ENCODE results near the gene HYCC1. TPM values are rescaled to one million over a fixed set of nuclear protein-coding genes. Genes with fewer than 3 reads are reported as not detected.

The HYCC1 gene
- total RNA-seq, 1 experiment from 2014 or later = 52.3 TPM

DNA sequence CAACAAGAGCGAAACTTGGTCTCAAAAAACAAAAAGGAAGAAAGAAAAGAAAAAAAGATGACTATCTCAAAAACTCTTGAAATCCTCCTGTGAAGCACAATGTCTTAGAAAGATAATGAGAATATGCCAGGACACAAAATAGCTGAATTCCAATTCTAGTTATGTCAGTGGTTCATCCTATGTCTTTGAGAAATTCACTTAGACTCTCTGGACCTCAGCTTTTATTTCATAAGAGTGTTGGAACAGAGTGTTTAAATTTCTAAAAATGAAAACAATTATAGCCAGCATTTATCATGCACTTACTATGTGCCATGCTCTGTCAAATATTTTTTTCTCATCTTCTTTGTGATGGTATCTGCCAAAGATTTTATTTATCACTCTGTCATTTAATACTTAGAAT, 13.3 kb upstream of the HYCC1 start:
- no peaks in the 10 kb centered on the region for H3K9me3 ChIP-seq (ENCODE audit: control insufficient read depth, insufficient read depth, low read depth, low read length)
- H3K27ac ChIP-seq (ENCODE audit: low read length) = no peak overlapping the region
- no peaks in the 10 kb centered on the region for H3K4me1 ChIP-seq (ENCODE audit: control insufficient read depth, insufficient read depth, low read length)
- intact Hi-C loops (cut with micrococcal nuclease; ENCODE audit: unreplicated experiment) = no loop called here
- no TSS peak for BruUV-seq (replicated peaks)
- DNase-seq (ENCODE audit: low read depth, low spot score) = no peak
- ChIA-PET POLR2A (no interaction called here), CTCF (no interaction called here)
- H3K4me3 ChIP-seq (ENCODE audit: low read depth in 2 of 2, low read length in 2 of 2) = no peak overlapping the region
- in situ Hi-C loops (cut with HindIII; ENCODE audit: low pct_unique_long_range_greater_than_20kb, low sequenced_read_pairs) = no loop called here
- no peak for TF ChIP-seq POLR2AphosphoS5 (IDR thresholded peaks at IDR 0.05; ENCODE audit: low read depth, low read length)
- TF ChIP-seq, protein P1, sequence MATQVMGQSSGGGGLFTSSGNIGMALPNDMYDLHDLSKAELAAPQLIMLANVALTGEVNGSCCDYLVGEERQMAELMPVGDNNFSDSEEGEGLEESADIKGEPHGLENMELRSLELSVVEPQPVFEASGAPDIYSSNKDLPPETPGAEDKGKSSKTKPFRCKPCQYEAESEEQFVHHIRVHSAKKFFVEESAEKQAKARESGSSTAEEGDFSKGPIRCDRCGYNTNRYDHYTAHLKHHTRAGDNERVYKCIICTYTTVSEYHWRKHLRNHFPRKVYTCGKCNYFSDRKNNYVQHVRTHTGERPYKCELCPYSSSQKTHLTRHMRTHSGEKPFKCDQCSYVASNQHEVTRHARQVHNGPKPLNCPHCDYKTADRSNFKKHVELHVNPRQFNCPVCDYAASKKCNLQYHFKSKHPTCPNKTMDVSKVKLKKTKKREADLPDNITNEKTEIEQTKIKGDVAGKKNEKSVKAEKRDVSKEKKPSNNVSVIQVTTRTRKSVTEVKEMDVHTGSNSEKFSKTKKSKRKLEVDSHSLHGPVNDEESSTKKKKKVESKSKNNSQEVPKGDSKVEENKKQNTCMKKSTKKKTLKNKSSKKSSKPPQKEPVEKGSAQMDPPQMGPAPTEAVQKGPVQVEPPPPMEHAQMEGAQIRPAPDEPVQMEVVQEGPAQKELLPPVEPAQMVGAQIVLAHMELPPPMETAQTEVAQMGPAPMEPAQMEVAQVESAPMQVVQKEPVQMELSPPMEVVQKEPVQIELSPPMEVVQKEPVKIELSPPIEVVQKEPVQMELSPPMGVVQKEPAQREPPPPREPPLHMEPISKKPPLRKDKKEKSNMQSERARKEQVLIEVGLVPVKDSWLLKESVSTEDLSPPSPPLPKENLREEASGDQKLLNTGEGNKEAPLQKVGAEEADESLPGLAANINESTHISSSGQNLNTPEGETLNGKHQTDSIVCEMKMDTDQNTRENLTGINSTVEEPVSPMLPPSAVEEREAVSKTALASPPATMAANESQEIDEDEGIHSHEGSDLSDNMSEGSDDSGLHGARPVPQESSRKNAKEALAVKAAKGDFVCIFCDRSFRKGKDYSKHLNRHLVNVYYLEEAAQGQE (IDR thresholded peaks at IDR 0.05; ENCODE audit: insufficient read depth in 1 of 2, low read depth in 2 of 2, low read length in 1 of 2) = no peak
- no peak for TF ChIP-seq TCF7L2 (IDR thresholded peaks at IDR 0.05; ENCODE audit: low read depth, low read length)
- TF ChIP-seq, protein P2, sequence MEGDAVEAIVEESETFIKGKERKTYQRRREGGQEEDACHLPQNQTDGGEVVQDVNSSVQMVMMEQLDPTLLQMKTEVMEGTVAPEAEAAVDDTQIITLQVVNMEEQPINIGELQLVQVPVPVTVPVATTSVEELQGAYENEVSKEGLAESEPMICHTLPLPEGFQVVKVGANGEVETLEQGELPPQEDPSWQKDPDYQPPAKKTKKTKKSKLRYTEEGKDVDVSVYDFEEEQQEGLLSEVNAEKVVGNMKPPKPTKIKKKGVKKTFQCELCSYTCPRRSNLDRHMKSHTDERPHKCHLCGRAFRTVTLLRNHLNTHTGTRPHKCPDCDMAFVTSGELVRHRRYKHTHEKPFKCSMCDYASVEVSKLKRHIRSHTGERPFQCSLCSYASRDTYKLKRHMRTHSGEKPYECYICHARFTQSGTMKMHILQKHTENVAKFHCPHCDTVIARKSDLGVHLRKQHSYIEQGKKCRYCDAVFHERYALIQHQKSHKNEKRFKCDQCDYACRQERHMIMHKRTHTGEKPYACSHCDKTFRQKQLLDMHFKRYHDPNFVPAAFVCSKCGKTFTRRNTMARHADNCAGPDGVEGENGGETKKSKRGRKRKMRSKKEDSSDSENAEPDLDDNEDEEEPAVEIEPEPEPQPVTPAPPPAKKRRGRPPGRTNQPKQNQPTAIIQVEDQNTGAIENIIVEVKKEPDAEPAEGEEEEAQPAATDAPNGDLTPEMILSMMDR (IDR thresholded peaks at IDR 0.05) = no peak
- TF ChIP-seq SIN3A (IDR thresholded peaks at IDR 0.05; ENCODE audit: borderline replicate concordance, insufficient read depth, low read depth, low read length) = no peak
- peaks cover 9% of the 10 kb centered on the region; the same call in 1 of the 2 replicates for H3K27me3 ChIP-seq (ENCODE audit: control insufficient read depth, insufficient read depth, low read length)
- H3K36me3 ChIP-seq (ENCODE audit: control insufficient read depth, insufficient read depth, low read length) = no peaks in the 10 kb centered on the region
- no peak for ATAC-seq

DNA sequence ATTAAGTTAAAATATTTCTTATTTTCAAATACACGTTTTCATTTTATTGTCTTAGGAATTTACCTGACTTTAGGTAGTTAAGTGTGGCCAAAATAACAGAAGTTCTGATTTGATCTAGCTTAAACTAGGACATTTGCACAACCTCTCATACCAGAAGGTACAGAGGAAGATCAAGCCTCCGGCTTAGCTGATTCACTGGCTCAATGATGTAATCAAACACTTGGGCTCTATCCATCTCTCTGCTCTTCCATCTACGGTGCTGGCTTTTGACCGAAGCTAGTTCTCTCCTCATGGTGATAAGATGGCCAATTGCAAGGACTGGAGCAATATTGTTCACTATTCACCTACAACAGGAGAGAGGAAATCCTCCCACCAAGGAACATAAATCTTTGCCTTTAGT, 12.2 kb upstream of the HYCC1 start:
- Histone ChIP-seq H3K27me3 (ENCODE audit: control insufficient read depth, insufficient read depth, low read length) (peaks cover 9% of the 10 kb centered on the region; the same call in 1 of the 2 replicates), H3K9me3 (ENCODE audit: control insufficient read depth, insufficient read depth, low read depth, low read length) (no peaks in the 10 kb centered on the region), H3K4me3 (ENCODE audit: low read depth in 2 of 2, low read length in 2 of 2) (no peak overlapping the region), H3K4me1 (ENCODE audit: control insufficient read depth, insufficient read depth, low read length) (no peaks in the 10 kb centered on the region), H3K36me3 (ENCODE audit: control insufficient read depth, insufficient read depth, low read length) (no peaks in the 10 kb centered on the region), H3K27ac (ENCODE audit: low read length) (no peak overlapping the region)
- in situ Hi-C loops (cut with HindIII; ENCODE audit: low pct_unique_long_range_greater_than_20kb, low sequenced_read_pairs) = no loop called here
- TF ChIP-seq POLR2AphosphoS5 (IDR thresholded peaks at IDR 0.05; ENCODE audit: low read depth, low read length) = no peak
- no peak for TF ChIP-seq TCF7L2 (IDR thresholded peaks at IDR 0.05; ENCODE audit: low read depth, low read length)
- TF ChIP-seq, protein P1 (IDR thresholded peaks at IDR 0.05; ENCODE audit: insufficient read depth in 1 of 2, low read depth in 2 of 2, low read length in 1 of 2) = no peak
- no peak for DNase-seq (ENCODE audit: low read depth, low spot score)
- CTCF ChIA-PET = no interaction called here
- intact Hi-C loops (cut with micrococcal nuclease; ENCODE audit: unreplicated experiment) = no loop called here
- POLR2A ChIA-PET = no interaction called here
- ATAC-seq = no peak
- no TSS peak for BruUV-seq (replicated peaks)

All from Panc1 (cell line).